ENCODE measurements around the gene SART1.

The SART1 gene, protein sequence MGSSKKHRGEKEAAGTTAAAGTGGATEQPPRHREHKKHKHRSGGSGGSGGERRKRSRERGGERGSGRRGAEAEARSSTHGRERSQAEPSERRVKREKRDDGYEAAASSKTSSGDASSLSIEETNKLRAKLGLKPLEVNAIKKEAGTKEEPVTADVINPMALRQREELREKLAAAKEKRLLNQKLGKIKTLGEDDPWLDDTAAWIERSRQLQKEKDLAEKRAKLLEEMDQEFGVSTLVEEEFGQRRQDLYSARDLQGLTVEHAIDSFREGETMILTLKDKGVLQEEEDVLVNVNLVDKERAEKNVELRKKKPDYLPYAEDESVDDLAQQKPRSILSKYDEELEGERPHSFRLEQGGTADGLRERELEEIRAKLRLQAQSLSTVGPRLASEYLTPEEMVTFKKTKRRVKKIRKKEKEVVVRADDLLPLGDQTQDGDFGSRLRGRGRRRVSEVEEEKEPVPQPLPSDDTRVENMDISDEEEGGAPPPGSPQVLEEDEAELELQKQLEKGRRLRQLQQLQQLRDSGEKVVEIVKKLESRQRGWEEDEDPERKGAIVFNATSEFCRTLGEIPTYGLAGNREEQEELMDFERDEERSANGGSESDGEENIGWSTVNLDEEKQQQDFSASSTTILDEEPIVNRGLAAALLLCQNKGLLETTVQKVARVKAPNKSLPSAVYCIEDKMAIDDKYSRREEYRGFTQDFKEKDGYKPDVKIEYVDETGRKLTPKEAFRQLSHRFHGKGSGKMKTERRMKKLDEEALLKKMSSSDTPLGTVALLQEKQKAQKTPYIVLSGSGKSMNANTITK

DNA sequence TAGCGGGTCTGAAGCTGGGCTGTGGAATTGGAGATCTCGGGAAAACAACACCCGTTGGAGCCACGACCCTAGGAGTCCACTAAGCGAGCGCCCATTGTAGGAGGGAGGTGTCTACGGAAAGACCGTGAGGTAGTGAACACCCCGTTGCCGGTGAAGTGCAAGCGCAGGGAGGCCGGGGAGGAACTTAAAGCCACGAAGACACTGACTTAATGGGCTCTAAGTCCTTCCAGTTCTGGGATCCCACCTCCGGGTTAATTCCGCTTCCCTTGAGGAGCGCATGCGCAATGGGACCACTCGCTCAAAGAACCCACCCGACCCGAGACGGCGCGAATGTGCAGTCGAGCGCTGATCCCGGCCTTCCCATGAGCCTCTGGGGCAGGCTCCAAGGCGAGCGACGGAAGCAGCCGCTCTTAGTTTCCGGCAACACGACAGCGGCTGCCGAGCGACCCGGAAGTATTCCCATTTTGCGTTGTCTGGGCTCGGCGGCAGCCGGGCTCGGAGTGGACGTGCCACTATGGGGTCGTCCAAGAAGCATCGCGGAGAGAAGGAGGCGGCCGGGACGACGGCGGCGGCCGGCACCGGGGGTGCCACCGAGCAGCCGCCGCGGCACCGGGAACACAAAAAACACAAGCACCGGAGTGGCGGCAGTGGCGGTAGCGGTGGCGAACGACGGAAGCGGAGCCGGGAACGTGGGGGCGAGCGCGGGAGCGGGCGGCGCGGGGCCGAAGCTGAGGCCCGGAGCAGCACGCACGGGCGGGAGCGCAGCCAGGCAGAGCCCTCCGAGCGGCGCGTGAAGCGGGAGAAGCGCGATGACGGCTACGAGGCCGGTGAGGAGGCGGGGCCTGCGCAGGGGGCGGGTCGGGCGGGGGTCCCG is at the start of gene SART1:
TSS of gene SART1 (plus strand) at position 468 of the 874 bp plus-strand sequence. CDS start at position 515, 47 bp downstream.
- peak; percentile 97 for DNase-seq (ENCODE audit: low spot score)

DNA sequence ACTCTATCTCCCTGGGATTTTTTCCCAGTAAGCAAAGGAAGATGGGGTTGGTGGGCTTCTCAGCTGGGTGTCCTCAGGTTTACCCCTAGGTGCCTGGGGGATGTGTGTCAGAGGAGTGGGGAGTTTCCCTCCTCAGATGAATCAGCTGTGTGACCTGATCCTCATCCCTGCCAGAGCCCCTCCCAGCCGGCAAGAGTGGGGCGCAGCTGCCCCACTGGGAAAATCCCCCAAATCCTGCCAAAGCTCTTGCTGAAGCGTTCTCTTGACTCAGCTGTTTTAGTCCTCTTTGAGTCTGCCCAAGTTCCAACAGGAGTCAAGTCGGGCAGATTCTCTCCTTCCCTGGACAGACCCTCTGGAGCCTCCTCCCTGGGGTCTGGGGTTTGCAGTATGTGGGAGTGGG is 48.7 kb upstream of the SART1 start:
- no peak for DNase-seq (ENCODE audit: low spot score)

GRCh38 chr11:65915101-65915820 is 46.3 kb upstream of the SART1 start:
- DNase-seq (ENCODE audit: low spot score) = no peak

GRCh38 chr11:65915821-65916251 is 45.7 kb upstream of the SART1 start:
- peak; percentile 97 for DNase-seq (ENCODE audit: low spot score)

DNA sequence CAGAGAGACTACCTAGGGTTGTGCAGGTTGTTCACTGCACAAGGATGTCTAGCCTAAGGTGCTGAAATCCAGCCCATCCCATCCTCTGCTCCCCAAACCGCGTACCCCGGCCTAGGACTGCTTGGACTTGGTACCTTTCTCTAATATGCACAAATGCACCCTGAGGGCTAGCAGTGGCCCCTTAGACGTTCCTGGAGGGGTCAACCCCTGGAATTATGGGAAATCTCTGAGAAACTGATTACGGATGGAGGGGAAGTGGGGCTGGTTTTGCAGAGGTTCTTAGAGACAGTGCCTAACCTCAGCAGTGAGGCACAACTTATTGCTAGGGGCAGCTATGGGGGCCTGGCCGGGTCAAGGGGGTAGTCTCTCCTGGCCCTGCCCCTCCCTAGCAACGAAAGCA is 45.1 kb upstream of the SART1 start:
- DNase-seq (ENCODE audit: low spot score) = no peak

DNA sequence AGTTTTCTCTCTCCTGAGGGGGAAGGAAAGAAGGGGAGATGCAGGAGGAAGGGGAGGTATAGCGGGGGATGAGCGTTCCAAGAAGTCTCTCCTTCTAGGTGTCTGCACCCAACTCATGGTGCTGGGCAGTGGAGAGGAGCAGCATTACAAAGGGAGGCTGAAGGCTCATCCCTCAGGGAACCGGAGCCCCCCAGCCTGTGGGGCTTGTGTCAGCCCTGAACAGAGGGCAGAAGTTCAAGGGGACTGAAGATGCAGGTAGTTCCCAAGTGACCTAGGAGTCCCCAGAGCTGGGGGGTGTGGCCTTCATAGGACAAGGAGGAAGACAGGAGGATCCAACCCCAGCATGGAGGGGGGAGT is 44.5 kb upstream of the SART1 start:
- no peak for DNase-seq (ENCODE audit: low spot score)

- DNase-seq (ENCODE audit: low spot score) = no peak
Measured at GRCh38 chr11:65917434-65918210, 43.9 kb upstream of the SART1 start.

GRCh38 chr11:65918211-65919140 is 43.1 kb upstream of the SART1 start, which contains the start of gene C11orf68:
Gene C11orf68 (minus strand): TSS chr11:65919062. CDS start chr11:65919031, 31 bp downstream.
- peak; percentile 69 for DNase-seq (ENCODE audit: low spot score)

DNA sequence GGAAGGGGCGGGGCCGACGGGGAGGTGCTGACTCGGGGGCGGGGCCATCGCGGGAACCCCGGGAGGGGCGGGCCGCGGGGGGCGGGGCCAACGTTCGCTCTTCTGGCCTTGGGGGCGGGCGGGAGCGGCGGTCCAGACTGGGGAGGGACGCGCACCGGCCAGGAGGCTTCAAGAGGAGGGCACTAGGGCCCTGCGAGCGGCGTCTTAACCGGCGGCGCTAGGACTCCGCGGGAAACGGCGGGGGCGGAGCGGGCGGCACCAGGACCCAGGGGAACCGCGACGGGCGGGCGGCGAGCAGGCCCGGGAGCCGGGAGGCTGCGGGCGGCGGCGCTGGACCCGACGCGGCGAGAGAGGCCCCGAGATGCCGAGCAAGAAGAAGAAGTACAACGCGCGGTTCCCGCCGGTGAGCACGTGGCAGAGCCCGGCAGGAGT is 42.4 kb upstream of the SART1 start, which contains the start of gene DRAP1:
TSS of gene DRAP1 (plus strand) at position 286 of the 432 bp plus-strand sequence. CDS start at position 362, 76 bp downstream.
- peak; percentile 99 for DNase-seq (ENCODE audit: low spot score)

DNA sequence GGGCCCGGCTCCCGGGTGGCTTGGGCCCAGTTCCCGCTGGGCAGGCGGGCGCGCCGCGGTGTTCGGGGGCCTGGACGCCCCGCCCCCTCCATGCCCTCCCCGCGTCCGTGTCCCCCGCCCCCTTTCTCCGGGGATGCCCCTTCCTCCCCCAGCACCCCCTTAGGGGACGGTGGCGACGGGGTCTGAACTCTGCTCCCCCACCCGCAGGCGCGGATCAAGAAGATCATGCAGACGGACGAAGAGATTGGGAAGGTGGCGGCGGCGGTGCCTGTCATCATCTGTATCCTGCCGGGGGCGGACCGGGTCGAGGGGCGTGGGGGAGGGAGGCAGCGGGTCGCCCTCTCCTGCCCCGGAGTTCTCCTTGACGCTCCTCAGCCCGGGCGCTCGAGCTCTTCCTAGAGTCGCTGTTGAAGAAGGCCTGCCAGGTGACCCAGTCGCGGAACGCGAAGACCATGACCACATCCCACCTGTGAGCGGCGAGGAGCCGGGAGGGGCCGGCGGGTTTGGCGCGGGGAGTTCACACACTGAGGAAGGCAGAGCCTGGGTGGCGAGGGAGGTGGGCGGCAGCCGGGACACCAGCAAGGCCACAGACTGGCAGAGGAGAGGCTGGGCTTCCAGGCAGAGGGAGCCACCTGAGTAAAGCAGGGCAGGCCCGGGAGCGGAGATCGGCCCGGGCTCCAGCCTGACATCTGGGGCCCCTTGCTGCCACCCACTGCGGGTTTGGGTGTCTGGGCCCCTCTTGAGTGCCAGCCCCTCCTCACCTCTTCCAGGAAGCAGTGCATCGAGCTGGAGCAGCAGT is 41.8 kb upstream of the SART1 start:
- peak; percentile 50 for DNase-seq (ENCODE audit: low spot score)

- DNase-seq (ENCODE audit: low spot score) = no peak
Measured at GRCh38 chr11:65920372-65920802, 41.1 kb upstream of the SART1 start.

GRCh38 chr11:65921033-65921555 is 40.4 kb upstream of the SART1 start:
- DNase-seq (ENCODE audit: low spot score) = no peak

GRCh38 chr11:65921876-65922275 is 39.7 kb upstream of the SART1 start:
- no peak for DNase-seq (ENCODE audit: low spot score)

DNA sequence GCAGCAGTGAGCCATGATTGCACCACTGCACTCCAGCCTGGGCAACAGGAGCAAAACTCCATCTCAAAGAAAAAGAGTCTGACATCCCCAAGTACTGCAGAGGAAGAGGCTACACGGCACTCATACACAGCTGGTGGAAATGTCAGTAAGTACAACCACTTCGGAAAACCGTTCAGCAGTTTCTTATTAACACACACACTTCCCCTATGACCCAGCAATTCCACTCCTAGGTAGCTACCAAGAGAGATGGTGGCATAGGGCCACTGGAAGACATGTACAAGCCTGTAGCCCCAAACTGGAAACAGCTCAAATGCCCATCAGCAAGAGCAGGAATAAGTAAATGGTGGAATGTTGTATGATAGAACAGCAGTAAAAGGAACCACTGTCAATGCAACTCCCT is 39.0 kb upstream of the SART1 start:
- no peak for DNase-seq (ENCODE audit: low spot score)

DNA sequence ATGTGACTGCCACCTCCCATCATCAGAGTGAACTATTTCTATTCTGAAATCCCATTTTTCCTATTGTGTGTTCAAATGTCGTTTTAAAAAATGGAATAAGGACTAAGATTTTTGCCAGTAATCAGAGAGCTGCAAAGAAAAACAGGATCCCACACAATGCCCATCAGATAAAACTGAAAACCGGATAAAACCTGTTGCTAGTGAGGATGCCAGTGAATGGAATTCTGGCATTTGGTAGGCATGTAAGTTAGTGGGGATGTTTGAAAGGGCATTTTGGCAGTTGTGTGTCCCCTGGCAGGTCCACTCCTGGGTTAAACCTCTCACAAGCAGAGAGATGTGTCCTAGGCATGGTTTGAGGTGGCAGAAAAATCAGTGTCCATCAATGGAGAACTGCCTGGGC is 36.1 kb upstream of the SART1 start:
- DNase-seq (ENCODE audit: low spot score) = no peak

GRCh38 chr11:65927904-65928397 is 33.6 kb upstream of the SART1 start:
- no peak for DNase-seq (ENCODE audit: low spot score)

GRCh38 chr11:65928667-65929066 is 32.9 kb upstream of the SART1 start:
- no peak for DNase-seq (ENCODE audit: low spot score)

All from SW480 (cell line).